Fibroblast of the aortic adventitia (primary cell): ENCODE measurements around the gene AHNAK. TPM values are rescaled to one million over a fixed set of nuclear protein-coding genes. Genes with fewer than 3 reads are reported as not detected.

Source experiments
- DNase-seq: peaks from one replicate; pipeline ENCODE4 v3.0.0-alpha.2; 2010; ENCODE audit warnings: low read depth
- H3K4me3 ChIP-seq: 2 replicates; pipeline ENCODE4 v1.5.1; 2011; ENCODE audit warnings: low read depth, mild to moderate bottlenecking, control low read depth, low read length, moderate library complexity
- CTCF ChIP-seq: IDR thresholded peaks from 2 replicates; pipeline ENCODE4 v1.5.1; 2011; ENCODE audit warnings: mild to moderate bottlenecking, low read length, control low read depth, inconsistent platforms; ENCODE audit not compliant: insufficient read depth
- total RNA-seq: library from RNA; depleted of rRNA; stranded (reverse); fragments of >200 nt; gene quantifications from 2 replicates; pipeline ENCODE4 v1.2.3, GENCODE V29; 2012; ENCODE audit warnings: low replicate concordance

AHNAK gene
- total RNA-seq, 1 donor = 737 TPM

- no peak for DNase-seq
- TF ChIP-seq CTCF = no peak
- no peak overlapping the region for H3K4me3 ChIP-seq
Measured at GRCh38 chr11:62492586-62492985, 54.0 kb downstream of the AHNAK start.

GRCh38 chr11:62491571-62492329 is 54.9 kb downstream of the AHNAK start:
- no peak for TF ChIP-seq CTCF

GRCh38 chr11:62489204-62489603 is 57.4 kb downstream of the AHNAK start:
- DNase-seq = peak; percentile 35
- TF ChIP-seq CTCF = no peak
- no peak overlapping the region for H3K4me3 ChIP-seq

More at GRCh38 chr11:62491571-62492329, 54.9 kb downstream of the AHNAK start:
- DNase-seq = no peak
- no peak overlapping the region for H3K4me3 ChIP-seq

- no peak for DNase-seq
- no peak for TF ChIP-seq CTCF
- no peak overlapping the region for H3K4me3 ChIP-seq
Measured at GRCh38 chr11:62487738-62488551, 58.7 kb downstream of the AHNAK start.

GRCh38 chr11:62487136-62487535 is 59.5 kb downstream of the AHNAK start:
- TF ChIP-seq CTCF = no peak
- no peak for DNase-seq

GRCh38 chr11:62484352-62484751 is 62.3 kb downstream of the AHNAK start:
- no peak for DNase-seq
- TF ChIP-seq CTCF = no peak
- no peak overlapping the region for H3K4me3 ChIP-seq

More at GRCh38 chr11:62487136-62487535, 59.5 kb downstream of the AHNAK start:
- no peak overlapping the region for H3K4me3 ChIP-seq
